SH-SY5Y (cell line): ENCODE results near the gene WNT3A.

Experiments used
- GATA2 ChIP-seq: IDR thresholded peaks from 2 replicates; pipeline ENCODE4 v1.6.1; 2011; ENCODE audit warnings: mild to moderate bottlenecking, low read depth, low read length
- GATA3 ChIP-seq: IDR thresholded peaks from 2 replicates; pipeline ENCODE4 v1.6.1; 2011; ENCODE audit warnings: low read depth, mild to moderate bottlenecking, low read length, moderate library complexity

The WNT3A gene

DNA sequence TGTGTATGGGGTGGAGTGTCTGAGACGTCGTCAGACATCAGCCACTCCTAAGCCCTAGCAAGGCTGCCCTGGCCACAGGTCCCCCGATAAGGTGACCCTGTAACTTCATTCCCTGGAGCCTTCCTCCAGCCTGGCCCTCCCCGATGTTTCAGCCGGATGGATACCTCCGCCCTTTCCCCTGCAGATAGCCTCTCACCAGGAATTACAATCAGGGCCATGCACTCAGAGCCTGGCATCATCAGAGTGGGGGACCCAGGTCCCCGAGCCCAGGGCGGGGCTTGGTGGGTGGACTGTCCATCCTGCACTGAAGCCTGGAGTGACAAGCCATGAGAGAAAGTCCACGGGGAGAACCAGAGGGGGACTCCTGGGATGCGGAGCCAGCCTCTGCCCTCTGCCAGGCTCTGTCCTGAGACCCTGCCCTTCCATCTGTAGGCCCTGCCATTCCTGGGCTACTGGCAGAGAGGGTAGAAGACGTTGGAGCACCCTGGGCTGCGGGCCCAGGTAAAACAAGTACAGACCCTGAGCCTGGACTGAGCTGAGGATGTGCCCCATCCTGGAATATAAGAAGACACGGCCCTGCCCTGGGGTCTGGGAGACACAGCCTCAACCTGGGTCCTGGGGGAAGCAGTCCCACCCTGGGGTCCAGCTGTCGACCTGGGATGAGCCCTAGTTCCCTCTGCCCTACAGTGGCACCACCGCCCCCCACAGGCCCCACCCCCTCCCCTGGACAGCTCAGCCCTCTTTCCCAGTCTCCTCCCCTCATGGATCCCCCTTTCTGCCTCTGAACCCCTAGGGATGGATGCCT, 58.9 kb downstream of the WNT3A start:
- TF ChIP-seq GATA2 (no peak), GATA3 (no peak)

DNA sequence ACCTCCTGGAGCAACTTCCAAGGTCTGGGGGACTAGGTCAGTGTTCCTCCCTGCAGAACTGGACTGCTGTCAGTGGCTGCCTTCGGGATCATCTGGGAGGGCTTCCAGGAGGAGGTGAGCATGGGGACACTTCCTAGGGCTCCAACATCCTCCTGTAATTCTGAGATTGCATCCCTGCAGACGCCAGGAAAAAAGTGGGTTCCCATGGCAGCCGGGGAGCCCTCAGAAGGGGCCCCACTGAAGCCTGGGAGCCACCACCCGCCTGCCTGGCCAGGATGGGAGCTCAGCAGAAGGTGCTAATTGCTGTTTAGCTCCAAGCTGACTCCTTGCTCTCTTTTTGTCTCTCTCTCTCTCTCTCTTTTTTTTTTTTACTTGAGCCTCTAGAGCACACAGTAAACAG, 59.6 kb downstream of the WNT3A start:
- TF ChIP-seq GATA3: no peak

DNA sequence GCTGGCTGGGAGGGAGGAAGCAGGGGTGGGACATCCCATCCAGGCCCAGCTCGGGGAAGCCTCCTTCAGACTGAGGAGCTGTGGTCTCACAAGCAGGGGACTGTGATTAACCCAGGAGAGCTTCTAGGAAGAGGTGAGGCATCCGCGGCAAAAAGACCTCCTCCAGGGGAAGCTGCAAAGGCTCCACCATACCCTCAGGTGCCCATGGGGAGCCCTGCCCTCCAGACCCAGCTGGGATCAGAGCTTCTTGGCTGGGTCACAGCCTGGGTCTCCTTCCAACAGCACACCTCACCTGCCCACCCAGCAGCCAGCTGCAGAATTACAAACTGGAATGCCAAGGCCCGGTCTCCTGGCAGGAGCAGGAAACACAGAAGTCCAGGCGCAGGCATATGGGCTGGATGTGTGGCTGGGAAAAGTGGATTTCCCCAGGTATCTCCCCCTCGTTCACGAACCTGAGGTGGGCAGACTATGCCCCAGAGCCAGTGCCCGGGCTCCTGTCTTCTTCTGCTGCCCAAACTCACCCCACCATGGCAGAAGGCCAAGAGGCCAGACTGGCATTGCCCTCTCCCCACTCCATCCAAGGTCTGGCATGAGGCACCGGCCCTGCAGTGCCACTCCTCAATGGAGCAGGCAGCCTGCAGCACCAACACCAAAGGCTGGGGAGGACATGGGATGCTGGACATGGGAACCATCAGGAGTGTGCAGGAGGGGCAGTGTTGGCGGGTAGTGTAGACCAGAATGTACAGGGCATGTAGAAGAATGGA, 60.3 kb downstream of the WNT3A start:
- TF ChIP-seq GATA3 (no peak), GATA2 (no peak)

DNA sequence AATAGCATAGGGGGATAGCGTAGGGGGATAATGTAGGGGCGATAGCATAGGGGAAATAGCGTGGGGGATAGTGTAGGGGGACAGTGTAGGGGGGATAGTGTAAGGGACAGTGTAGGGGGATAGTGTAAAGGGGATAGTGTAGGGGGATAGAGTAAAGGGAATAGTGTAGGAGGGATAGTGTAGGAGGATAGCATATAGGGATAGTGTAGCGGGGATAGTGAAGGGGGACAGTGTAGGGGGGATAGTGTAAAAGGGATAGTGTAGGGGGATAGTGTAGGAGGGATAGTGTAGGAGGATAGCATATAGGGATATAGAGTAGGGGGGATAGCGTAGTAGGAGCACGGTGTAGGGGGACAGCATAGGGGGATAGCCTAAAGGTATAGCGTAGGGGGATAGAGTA, 61.6 kb downstream of the WNT3A start:
- TF ChIP-seq GATA3: no peak
- no peak for TF ChIP-seq GATA2

DNA sequence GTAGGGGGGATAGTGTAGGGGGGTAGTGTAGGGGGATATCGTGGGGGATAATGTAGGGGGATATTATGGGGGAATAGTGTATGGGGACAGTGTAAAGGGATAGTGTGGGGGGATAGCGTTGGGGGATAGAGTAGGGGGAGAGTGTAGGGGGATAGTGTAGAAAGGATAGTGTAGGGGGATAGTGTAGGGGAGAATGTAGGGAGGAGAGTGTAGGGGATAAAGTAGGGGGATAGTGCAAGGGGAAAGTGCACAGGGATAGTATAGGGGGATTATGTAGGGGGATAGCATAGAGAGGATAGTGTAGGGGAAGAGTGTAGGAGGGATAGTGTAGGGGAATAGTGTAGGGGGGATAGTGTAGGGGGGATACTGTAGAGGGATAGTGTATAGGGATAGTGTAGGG, 63.4 kb downstream of the WNT3A start:
- TF ChIP-seq GATA2: no peak
- no peak for TF ChIP-seq GATA3

DNA sequence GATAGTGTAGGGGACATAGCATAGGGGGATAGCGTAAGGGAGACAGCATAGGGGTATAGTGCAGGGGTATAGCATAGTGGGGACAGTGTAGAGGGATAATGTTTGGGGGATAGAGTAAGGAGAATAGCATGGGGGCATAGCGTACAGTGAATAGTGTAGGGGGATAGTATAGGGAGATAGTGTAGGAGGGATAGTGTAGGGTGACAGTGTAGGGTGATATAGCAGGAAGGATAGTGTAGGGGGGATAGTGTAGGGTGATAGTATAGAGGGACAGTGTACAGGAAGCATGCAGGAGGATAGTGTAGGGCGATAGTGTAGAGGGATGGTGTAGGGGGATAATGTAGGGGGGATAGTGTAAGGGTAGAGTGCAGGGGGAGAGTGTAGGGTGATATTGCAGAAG, 64.1 kb downstream of the WNT3A start:
- TF ChIP-seq GATA3 (no peak), GATA2 (no peak)

DNA sequence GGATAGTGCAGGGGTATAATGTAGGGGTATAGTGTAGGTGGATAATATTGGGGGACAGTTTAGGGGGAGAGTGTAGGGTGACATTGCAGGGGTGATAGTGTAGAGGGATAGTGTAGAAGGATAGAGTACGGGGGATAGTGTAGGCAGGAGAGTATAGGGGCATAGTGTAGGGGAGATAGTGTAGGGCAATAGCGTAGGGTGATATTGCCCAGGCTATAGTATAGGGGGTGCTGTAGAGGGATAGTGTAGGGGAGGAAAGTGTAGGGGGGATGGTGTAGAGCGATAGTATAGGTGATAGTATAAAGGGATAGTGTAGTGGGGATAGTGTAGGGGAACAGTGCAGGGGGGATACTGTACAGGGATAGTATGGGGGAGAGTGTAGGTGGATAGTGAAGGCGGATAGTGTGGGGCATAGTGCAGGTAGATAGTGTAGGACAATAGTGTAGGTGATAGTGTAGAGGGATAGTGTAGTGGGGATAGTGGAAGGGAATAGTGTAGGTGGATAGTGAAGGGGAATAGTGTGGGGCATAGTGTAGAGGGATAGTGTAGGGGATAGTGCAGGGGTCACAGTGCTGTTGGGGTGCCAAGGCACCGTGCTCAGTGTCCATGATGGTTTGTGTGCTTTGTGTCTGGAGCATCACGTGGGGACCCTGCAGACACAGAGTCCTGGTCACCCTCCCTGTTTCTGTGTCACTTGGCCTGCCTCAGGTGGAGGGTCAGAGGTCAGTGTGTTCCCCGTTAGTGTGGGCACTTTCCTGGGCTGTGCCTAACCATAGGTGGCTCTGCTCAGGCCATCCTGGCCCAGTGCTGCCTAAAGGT, 65.2 kb downstream of the WNT3A start:
- TF ChIP-seq GATA2 (no peak), GATA3 (no peak)

DNA sequence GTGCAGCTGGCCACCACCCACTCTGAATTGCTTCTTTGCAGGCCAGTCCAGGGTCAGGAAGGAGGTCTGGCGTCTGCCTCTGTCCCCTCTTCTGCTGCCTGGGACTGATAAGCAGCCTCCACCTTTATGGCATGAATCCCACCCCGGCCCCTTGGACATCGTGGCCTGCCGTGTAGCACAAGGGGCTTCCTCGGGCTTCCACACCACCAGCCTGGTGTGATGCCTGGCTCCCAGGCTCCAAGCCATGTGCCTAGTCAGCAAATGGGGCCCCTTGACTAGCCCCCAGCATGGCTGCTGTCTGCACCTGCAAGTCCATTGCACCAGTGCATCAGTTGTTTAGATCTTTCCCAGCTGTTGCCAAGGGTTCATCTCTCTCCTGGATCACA, 65.9 kb downstream of the WNT3A start:
- TF ChIP-seq GATA3 (no peak), GATA2 (no peak)

DNA sequence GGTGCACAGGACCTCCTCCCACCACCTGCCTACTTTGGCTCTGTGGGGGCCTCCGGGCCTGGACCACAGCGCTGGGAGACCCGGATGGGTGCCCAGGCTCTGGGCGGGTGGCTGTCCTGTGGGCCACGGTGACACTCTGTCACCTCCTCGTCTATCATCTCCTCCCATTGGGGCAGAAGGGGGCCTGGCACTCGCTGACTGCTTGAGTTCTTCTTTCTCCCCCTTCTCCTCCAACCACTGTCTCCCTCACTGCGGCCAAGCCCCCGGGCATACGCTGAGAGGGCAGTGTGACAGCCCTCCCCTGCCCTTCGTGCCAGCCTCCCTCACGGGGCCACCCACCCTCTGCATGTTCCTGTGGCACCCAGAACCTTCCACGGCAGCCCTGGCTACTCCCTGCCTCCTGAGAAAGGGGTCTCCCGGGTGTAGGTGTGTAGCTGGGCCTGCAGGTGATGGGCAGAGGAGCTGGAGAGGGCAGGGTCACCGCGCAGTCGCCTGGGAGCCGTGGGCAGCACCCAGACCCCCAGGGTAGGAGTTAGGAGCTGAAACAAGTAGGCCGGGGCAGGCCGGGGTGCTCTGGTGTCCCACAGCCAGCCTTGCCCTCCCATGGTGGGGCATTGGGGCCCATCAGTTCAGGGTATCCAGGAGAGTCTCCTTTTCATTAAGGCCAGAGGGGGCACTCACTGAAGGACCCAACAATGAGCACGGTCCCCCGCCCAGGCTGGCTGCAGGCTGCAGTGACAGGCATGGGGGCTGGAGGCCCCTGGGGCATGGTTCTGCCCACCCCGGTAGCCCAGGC, 66.5 kb downstream of the WNT3A start:
- TF ChIP-seq GATA3 (no peak), GATA2 (no peak)

DNA sequence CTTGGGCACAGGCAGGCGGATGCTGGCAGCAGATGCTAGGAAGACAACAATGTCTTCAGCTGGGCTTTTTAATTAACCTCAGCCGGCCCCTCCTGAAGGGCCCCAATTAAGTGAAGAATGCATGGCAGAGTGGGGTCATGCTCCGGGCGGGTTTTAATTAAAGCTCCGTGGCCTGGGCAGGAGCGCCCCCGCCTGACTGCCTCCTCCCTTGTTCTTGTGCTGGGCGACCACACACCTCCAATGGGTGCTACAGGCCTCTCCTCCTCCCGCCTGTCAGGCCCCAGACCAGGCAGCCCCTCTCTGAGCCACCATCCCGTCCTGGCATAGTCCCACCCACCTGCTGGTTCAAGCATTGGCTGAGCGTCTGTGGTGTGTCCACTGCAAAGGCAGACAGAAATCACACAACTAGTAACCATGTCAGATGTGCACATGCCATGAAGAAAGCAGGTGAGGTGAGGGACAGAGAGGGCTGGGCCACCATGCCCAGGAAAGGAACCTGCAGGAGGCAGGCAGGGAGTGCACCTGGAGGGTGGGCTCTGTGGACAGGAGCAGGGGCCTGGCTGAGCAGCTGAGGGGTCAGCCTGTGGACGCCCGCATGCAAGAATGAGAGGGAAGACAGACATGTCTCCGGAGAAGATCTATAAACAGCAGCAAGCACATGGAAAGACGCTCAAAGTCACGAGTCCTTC, 67.2 kb downstream of the WNT3A start:
- TF ChIP-seq GATA2: no peak
- no peak for TF ChIP-seq GATA3

DNA sequence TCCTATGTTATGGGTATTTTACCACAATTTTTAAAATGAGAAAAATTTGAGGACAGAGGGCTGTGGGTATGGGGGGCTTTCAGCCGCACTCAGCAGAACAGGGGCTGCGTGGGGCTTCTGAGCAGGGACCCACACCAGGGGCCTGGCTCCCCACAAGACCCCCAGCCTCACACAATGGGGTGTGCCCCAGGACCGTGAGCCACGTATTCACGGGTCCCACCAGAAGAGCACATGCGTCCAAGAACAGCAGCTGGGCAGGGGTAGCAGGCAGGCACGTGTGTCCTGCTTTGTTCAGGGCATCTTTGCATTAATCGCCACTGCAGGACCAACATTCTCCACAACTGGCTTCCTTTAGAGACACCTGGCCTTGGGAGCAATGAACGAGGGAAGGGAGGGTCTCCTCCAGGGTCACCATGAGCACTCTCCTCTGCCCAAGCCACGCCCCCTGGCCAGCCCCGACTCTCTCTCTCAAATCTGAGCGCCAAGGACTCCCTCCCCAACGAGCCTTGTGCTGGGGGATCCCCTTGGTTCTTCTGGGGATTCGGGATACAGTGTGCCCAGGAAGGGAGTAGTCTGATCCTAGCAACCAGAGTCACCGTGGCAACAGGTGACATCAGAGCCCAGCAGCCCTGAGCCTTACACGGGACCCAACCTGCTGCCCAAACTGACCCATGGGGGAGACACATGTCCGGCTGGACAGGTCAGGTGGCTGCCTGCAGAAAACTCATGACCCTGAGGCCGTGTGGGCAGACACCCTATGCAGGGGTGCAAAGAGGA, 68.3 kb downstream of the WNT3A start:
- TF ChIP-seq GATA3: no peak
- TF ChIP-seq GATA2: no peak

DNA sequence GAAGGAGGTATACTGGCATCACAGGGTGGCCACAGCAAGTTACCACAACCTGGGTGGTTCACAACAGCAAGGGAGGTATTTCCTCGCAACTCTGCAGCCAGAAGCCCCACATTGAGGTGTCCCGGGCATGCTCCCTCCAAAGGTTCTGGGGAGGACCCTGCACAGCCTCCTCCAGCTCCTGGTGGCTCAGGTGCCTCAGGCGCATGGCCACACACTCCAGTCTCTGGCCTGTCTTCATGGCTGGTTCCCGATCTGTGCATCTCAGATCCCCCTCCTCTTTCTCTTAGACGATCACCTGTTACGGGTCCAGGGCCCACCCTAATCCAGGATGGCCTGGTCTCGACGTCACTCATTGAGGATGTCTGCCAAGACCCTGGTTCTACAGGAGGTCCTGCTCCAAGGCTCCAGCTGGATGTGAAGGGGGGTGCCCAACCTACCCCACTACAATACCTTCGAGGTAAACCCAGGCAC, 69.0 kb downstream of the WNT3A start:
- TF ChIP-seq GATA3 (no peak), GATA2 (no peak)

DNA sequence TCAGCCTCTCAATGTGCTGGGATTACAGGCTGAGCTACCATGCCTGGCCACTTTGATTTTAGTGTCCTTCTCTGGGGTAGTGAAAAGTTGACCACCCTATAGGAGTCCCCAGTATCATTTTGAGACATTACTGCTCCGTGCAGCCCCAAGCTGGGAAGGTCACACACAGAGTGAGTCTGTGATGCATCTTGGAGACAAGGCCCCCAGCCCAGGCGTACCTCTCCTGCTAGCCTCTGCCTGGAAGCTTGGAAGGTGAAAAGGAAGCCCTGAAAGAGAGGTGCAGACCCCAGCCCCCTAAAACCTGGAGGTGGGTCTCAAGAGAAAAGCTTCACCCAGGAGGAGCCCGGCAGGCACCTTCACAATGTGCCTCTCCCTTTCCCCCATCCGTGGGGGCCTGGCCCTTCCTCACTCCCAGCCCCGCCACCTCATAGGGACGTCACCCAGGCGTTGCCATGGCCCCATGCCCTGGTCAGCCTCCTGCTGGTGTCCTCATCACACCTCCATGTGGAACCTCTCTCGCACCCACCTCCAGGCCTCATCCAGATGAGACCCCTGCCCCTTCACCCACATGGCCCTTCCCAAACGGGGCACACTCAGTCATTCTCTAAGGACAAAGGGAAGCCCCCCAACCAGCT, 70.1 kb downstream of the WNT3A start:
- TF ChIP-seq GATA2 (no peak), GATA3 (no peak)
